Immature natural killer cell (primary cell): Measurements from ENCODE around the gene STARD8. TPM values are rescaled to one million over a fixed set of nuclear protein-coding genes. Genes with fewer than 3 reads are reported as not detected.
"Not testable (repeated sequence)": the region's sequence is repeated elsewhere in the genome, so short reads cannot be mapped to it uniquely, and the experiment has no call there.

Source experiments
- DNase-seq, 3 donors: peaks; one replicate each; pipeline ENCODE4 v3.0.0; 2022; ENCODE audit warnings: mixed read lengths in 1 of 3
- H3K27ac Mint-ChIP-seq, 6 donors: one replicate each; pipeline ENCODE4 v1.8.0; 2020; ENCODE audit warnings: mixed read lengths in 6 of 6, mild to moderate bottlenecking in 5 of 6, inconsistent platforms in 4 of 6, moderate library complexity in 3 of 6
- H3K27me3 Mint-ChIP-seq, 3 donors: one replicate each; pipeline ENCODE4 v1.8.0; 2020 to 2021; ENCODE audit warnings: low read depth in 3 of 3, mild to moderate bottlenecking in 3 of 3, mixed read lengths in 3 of 3, moderate library complexity in 3 of 3, inconsistent platforms in 1 of 3
- H3K36me3 Mint-ChIP-seq, 3 donors: one replicate each; pipeline ENCODE4 v1.8.0; 2020; ENCODE audit warnings: mixed read lengths in 3 of 3, inconsistent platforms in 2 of 3, mild to moderate bottlenecking in 2 of 3
- H3K4me1 Mint-ChIP-seq, 2 donors: one replicate each; pipeline ENCODE4 v1.8.0; 2020; ENCODE audit warnings: inconsistent platforms in 2 of 2, mild to moderate bottlenecking in 2 of 2, mixed read lengths in 2 of 2, moderate library complexity in 1 of 2
- H3K4me3 Mint-ChIP-seq, 5 donors: one replicate each; pipeline ENCODE4 v1.8.0; 2020; ENCODE audit warnings: mild to moderate bottlenecking in 5 of 5, mixed read lengths in 5 of 5, inconsistent platforms in 3 of 5, moderate library complexity in 3 of 5
- H3K9me3 Mint-ChIP-seq, 6 donors: one replicate each; pipeline ENCODE4 v1.8.0; 2020; ENCODE audit warnings: mild to moderate bottlenecking in 6 of 6, mixed read lengths in 6 of 6, inconsistent platforms in 4 of 6, moderate library complexity in 3 of 6
- polyA plus RNA-seq, 3 donors: library from polyadenylated mRNA; unstranded; fragments of 300-500 nt; fragmentation: Illumina TruSeq; gene quantifications; one replicate each; pipeline ENCODE4 v1.2.3, GENCODE V29; 2021

STARD8 gene
- polyA plus RNA-seq, 3 donors from 2014 or later: 0.22 to 0.27 TPM; not detected in 1

DNA sequence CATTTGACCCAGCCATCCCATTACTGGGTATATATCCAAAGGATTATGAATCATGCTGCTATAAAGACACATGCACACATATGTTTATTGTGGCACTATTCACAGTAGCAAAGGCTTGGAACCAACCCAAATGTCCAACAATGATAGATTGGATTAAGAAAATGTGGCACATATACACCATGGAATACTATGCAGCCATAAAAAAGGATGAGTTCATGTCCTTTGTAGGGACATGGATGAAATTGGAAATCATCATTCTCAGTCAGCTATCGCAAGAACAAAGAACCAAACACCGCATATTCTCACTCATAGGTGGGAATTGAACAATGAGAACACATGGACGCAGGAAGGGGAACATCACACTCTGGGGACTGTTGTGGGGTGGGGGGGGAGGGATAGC lies 94.4 kb downstream of the STARD8 start:
- H3K36me3 Mint-ChIP-seq, H3K4me1 Mint-ChIP-seq, H3K4me3 Mint-ChIP-seq, DNase-seq, H3K27me3 Mint-ChIP-seq, H3K27ac Mint-ChIP-seq, H3K9me3 Mint-ChIP-seq: not testable (repeated sequence)

- no peaks in the 10 kb centered on the region for H3K4me1 Mint-ChIP-seq
- no peak for DNase-seq
Observed at GRCh38 chrX:68743754-68744153, 96.3 kb downstream of the STARD8 start.

DNA sequence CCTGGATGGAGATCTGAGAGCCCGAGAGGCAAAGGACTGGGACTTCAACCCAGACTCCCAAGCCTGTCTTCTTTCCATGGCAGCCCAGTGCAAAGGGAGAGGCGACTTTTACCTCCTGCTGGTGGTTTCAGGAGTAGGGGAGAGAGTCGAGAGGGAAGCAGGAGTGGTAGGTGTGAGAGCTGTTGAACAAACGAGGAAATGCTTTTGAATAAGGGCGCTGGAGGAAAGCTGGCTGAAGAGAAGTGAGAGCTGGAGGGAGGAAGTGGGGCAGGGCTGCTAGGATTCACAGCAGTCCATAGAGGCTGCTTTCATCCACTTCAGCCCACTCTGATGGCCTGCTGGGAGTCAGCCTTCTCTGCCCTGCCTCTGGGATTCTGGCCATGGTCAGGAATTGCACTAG lies 99.5 kb downstream of the STARD8 start:
- DNase-seq: no peak
- Mint-ChIP-seq H3K4me3 (no peak overlapping the region), H3K27me3 (peaks cover 2 to 7% (median 5%) of the 10 kb centered on the region in 3 donors), H3K4me1 (no peaks in the 10 kb centered on the region), H3K27ac (no peak overlapping the region), H3K36me3 (no peaks in the 10 kb centered on the region), H3K9me3 (no peaks in the 10 kb centered on the region)

More at GRCh38 chrX:68743754-68744153, 96.3 kb downstream of the STARD8 start:
- Mint-ChIP-seq H3K4me3 (no peak overlapping the region), H3K27ac (no peak overlapping the region), H3K27me3 (peaks cover 2 to 3% (median 2%) of the 10 kb centered on the region in 3 donors), H3K9me3 (no peaks in the 10 kb centered on the region), H3K36me3 (no peaks in the 10 kb centered on the region)

GRCh38 chrX:68748030-68748429 lies 100.6 kb downstream of the STARD8 start:
- H3K36me3 Mint-ChIP-seq: no peaks in the 10 kb centered on the region
- no peaks in the 10 kb centered on the region for H3K9me3 Mint-ChIP-seq
- no peak overlapping the region for H3K27ac Mint-ChIP-seq
- DNase-seq: no peak
- no peak overlapping the region for H3K4me3 Mint-ChIP-seq
- peaks cover 2 to 7% (median 5%) of the 10 kb centered on the region in 3 donors for H3K27me3 Mint-ChIP-seq
- no peaks in the 10 kb centered on the region for H3K4me1 Mint-ChIP-seq

DNA sequence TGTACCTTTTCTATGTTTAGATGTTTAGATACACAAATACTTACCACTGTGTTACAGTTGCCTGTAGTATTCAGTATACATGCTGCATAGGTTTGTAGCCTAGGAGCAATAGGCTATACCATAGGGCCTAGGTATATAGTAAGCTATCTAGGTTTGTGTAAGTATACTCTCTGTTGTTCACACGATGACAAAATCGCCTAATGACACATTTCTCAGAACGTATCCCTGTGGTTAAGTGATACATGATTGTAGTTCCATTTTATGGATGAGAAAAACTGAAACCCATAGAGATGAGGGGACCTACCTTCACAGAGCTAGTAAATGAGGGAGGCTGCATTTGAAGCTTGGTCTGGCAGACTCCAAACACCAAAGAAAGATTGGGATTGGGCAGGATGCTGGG lies 102.0 kb downstream of the STARD8 start:
- no peaks in the 10 kb centered on the region for H3K36me3 Mint-ChIP-seq
- no peaks in the 10 kb centered on the region for H3K4me1 Mint-ChIP-seq
- no peaks in the 10 kb centered on the region for H3K9me3 Mint-ChIP-seq
- H3K27ac Mint-ChIP-seq: no peak overlapping the region
- DNase-seq: no peak
- no peak overlapping the region for H3K4me3 Mint-ChIP-seq
- peaks cover 1 to 9% (median 5%) of the 10 kb centered on the region in 3 donors for H3K27me3 Mint-ChIP-seq

GRCh38 chrX:68750316-68750715 lies 102.8 kb downstream of the STARD8 start:
- Mint-ChIP-seq H3K9me3 (no peaks in the 10 kb centered on the region), H3K27ac (no peak overlapping the region), H3K4me3 (no peak overlapping the region), H3K27me3 (peaks cover 1 to 6% (median 3%) of the 10 kb centered on the region in 3 donors), H3K36me3 (no peaks in the 10 kb centered on the region), H3K4me1 (no peaks in the 10 kb centered on the region)
- no peak for DNase-seq

GRCh38 chrX:68751372-68751771 lies 103.9 kb downstream of the STARD8 start:
- H3K36me3 Mint-ChIP-seq: no peaks in the 10 kb centered on the region
- H3K4me3 Mint-ChIP-seq: no peak overlapping the region
- no peaks in the 10 kb centered on the region for H3K4me1 Mint-ChIP-seq
- no peak overlapping the region for H3K27ac Mint-ChIP-seq
- H3K27me3 Mint-ChIP-seq: peaks cover 1 to 6% (median 3%) of the 10 kb centered on the region in 3 donors
- DNase-seq: no peak
- H3K9me3 Mint-ChIP-seq: no peaks in the 10 kb centered on the region

- H3K27me3 Mint-ChIP-seq: peaks cover 1 to 9% (median 3%) of the 10 kb centered on the region in 3 donors
- DNase-seq: no peak
- H3K27ac Mint-ChIP-seq: no peak overlapping the region
- no peak overlapping the region for H3K4me3 Mint-ChIP-seq
- no peaks in the 10 kb centered on the region for H3K4me1 Mint-ChIP-seq
- H3K36me3 Mint-ChIP-seq: no peaks in the 10 kb centered on the region
- no peaks in the 10 kb centered on the region for H3K9me3 Mint-ChIP-seq
Observed at GRCh38 chrX:68753218-68753617, 105.8 kb downstream of the STARD8 start.

GRCh38 chrX:68754406-68754805 lies 106.9 kb downstream of the STARD8 start:
- Mint-ChIP-seq H3K36me3 (no peaks in the 10 kb centered on the region), H3K4me3 (no peak overlapping the region), H3K27ac (no peak overlapping the region), H3K27me3 (peaks cover 1 to 9% (median 3%) of the 10 kb centered on the region in 3 donors), H3K9me3 (no peaks in the 10 kb centered on the region), H3K4me1 (no peaks in the 10 kb centered on the region)
- DNase-seq: no peak

DNA sequence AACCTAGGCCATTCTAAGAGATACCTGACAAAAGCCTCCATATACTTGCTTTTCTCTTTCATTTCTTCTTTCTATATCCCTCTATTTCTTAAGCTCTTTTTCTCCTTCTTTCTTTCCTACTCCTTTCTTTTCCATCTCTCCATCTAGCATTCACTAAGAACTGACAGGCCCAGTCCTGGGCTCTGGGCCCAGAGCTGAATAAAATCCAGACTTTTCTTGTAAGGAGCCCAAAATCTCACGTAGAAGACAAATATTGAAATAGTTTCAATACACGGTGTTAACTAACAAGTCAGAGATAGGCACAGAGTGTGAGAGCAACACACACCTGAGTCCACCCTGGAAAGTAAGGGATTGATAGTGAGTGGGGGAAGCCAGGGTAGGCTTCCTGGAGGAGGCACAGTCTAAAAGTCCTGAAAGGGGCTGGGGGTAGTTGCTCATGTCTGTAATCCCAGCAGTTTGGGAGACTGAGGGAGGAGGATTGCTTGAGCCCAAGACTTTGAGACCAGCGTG lies 108.2 kb downstream of the STARD8 start:
- H3K9me3 Mint-ChIP-seq: no peaks in the 10 kb centered on the region
- H3K27me3 Mint-ChIP-seq: peaks cover 0 to 5% (median 1%) of the 10 kb centered on the region in 3 donors
- no peak overlapping the region for H3K4me3 Mint-ChIP-seq
- no peak overlapping the region for H3K27ac Mint-ChIP-seq
- DNase-seq: no peak
- no peaks in the 10 kb centered on the region for H3K4me1 Mint-ChIP-seq
- no peaks in the 10 kb centered on the region for H3K36me3 Mint-ChIP-seq

DNA sequence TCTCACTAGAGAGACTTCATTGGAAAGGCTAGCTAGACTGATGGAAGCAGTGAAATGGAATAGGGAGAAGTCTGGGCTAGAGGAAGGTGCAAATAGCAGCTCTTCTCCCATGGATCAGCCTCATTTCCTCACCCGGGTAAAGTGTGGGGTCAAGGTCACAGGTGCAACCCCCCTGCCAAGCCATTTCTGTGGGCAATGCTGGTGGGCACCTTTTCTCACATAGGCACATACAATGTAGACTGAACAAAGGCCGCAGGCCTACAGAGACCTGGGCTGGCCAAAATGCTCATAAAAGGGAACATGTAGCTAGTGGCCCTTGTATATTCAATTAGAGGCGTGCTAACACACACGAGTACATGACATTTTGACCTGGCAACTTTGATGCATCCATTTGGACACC lies 109.9 kb downstream of the STARD8 start:
- peaks cover 0 to 8% (median 3%) of the 10 kb centered on the region in 3 donors for H3K27me3 Mint-ChIP-seq

DNA sequence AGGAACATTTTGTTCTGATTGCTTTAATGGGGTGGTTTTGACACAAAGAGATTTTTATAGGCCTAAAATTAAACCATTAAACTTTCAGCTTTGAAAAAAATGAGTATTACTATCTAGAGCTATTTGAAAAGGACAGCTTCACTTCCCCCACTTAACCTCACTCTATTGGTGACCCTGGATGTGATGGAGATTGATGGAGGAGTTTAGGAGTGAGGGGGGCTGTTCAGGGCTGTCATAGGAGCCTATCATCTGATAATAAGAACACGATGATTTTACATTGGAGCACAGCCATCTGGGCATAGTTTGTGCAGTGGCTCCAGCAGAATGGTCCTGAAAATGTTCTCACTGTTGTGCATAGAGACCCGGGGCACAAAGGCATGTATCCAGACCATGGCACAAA lies 110.3 kb downstream of the STARD8 start:
- Mint-ChIP-seq H3K36me3 (no peaks in the 10 kb centered on the region), H3K27ac (no peak overlapping the region), H3K4me3 (no peak overlapping the region), H3K4me1 (no peaks in the 10 kb centered on the region), H3K9me3 (no peaks in the 10 kb centered on the region), H3K27me3 (peaks cover 0 to 8% (median 3%) of the 10 kb centered on the region in 3 donors)
- no peak for DNase-seq

More for the DNA sequence above, 109.9 kb downstream of the STARD8 start:
- Mint-ChIP-seq H3K27ac (no peak overlapping the region), H3K4me3 (no peak overlapping the region), H3K9me3 (no peaks in the 10 kb centered on the region), H3K36me3 (no peaks in the 10 kb centered on the region), H3K4me1 (no peaks in the 10 kb centered on the region)
- DNase-seq: no peak

DNA sequence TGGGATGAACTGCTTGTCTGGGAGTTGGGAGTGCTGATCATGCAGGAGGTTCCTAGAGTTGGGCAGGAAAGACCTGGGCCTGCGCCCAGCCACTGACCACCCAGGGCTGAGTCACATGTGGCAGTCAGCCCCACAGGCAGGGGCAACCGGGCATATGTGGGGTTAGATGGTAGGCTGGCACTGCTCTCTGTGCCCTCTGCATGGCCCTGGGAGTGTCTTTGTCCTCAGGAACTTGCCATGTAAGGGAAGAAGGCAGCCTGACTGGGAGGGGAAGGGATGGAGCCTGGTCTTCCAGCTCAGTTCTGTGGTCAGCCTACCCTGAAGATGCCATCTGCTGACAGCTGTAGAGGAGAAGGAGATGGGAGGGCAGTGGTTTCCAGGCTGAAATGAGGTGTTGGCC lies 111.2 kb downstream of the STARD8 start:
- peaks cover 0 to 8% (median 3%) of the 10 kb centered on the region in 3 donors for H3K27me3 Mint-ChIP-seq
- H3K27ac Mint-ChIP-seq: no peak overlapping the region
- H3K4me3 Mint-ChIP-seq: no peak overlapping the region
- no peaks in the 10 kb centered on the region for H3K9me3 Mint-ChIP-seq
- no peaks in the 10 kb centered on the region for H3K36me3 Mint-ChIP-seq
- H3K4me1 Mint-ChIP-seq: no peaks in the 10 kb centered on the region
- no peak for DNase-seq

DNA sequence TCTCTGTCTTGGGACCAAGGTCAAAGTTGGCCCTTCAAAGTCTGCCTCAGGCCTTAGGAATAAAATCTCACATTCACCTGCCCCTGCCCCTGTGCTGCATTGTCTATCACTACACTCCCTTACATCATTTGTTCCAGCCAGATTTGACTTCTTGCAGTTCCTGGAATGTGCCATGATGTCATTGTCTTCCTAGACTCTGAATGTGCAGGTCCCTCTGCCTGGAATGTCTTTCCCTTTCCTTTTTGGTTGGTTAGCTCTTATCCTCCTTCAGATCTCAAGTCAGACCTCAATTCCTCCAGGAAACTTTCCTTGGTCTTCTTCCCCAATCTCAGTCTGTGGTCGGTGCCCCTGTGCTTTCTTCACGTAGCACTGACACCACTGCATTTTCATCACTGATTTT lies 113.6 kb downstream of the STARD8 start:
- Mint-ChIP-seq H3K9me3 (no peaks in the 10 kb centered on the region), H3K36me3 (no peaks in the 10 kb centered on the region), H3K27me3 (peaks cover 2 to 5% (median 3%) of the 10 kb centered on the region in 3 donors), H3K4me1 (no peaks in the 10 kb centered on the region), H3K4me3 (no peak overlapping the region), H3K27ac (no peak overlapping the region)
- no peak for DNase-seq

DNA sequence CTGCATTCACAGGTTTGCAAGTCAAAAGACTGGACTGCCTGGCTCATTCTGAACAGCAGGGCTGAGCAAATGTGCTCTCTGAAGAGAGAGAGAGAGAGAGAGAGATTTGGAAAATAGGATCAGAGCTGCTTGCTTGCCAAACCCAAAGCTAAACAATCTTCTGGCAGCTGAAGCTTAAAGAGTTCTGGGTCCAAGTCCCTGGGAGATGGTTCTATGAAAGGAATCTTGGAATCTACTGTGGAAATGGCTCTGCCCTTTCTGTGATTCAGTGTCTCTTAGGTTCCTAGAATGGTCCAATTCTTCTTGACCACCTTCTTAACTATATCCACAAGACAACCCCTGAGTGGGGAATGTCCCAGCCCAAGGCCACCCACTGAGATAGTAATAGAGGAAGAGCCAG lies 115.3 kb downstream of the STARD8 start:
- DNase-seq: no peak
- H3K27ac Mint-ChIP-seq: no peak overlapping the region
- H3K9me3 Mint-ChIP-seq: no peaks in the 10 kb centered on the region
- no peaks in the 10 kb centered on the region for H3K4me1 Mint-ChIP-seq
- H3K4me3 Mint-ChIP-seq: no peak overlapping the region
- H3K36me3 Mint-ChIP-seq: no peaks in the 10 kb centered on the region
- H3K27me3 Mint-ChIP-seq: peaks cover 2 to 5% (median 3%) of the 10 kb centered on the region in 3 donors
